Femur (tissue), 1 donor: Measurements from ENCODE around the gene ERCC4.
"Not testable (repeated sequence)": the region's sequence is repeated elsewhere in the genome, so short reads cannot be mapped to it uniquely, and the experiment has no call there.

Experiments
- DNase-seq: peaks from one replicate; pipeline ENCODE4 v3.0.0-alpha.2; 2017

Gene ERCC4

DNA sequence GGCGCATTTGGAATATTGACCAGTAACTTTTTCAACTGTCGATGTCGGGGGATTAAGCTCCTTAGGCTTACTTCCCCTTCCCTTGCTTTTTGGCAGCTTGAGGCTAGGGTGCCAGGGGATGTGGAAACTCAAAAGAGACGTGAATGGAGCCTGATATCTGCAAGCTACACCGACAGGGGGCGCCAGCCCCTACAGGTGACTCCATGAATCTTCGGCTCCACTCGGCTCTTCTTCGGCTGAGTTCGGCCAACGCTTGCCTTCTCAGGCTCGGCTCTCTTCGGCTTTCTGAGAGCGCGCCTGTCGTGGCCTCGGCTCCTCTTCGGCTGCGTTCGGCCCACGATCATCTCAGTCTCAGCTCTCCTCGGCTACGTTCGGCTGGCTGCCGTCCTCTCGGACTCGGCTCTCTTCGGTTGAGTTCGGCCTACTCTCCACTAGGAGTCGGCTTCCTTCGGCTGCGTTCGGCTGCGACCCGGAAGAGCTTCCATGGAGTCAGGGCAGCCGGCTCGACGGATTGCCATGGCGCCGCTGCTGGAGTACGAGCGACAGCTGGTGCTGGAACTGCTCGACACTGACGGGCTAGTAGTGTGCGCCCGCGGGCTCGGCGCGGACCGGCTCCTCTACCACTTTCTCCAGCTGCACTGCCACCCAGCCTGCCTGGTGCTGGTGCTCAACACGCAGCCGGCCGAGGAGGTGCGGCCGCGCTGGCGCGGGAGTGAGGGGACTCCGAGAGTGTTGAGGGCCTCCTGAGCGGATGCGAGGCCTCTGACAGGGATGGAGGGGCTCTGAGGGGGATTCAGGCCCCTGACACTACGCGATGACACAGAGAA lies at the start of gene ERCC4:
TSS of gene ERCC4 (plus strand) at position 472 of the 827 bp plus-strand sequence. CDS start at position 484, 12 bp downstream.
- DNase-seq: peak; percentile 100

- DNase-seq: peak; percentile 26
These were observed 46.0 kb upstream of the ERCC4 start for GRCh38 chr16:13873835-13874438.

- DNase-seq: no peak
These were observed 44.2 kb upstream of the ERCC4 start for GRCh38 chr16:13875614-13876284.

GRCh38 chr16:13883276-13883675 lies 36.7 kb upstream of the ERCC4 start:
- no peak for DNase-seq

DNA sequence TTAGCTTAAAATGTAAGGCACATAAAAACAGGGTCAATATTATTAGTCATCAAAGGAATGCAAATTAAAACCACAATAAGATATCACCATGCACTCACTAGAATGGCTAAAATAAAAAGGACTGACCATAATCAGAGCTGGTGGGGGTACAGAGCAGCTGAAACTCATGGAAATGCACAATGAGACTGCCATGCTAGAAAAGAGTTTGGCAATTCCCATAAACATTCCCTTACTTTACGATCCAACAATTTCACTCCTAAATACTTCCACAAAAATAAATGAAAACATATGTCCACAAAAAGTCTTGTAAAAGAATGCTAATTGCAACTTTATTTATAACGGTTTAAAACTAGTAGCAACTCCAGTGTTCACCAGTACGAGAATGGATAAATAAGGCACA lies 36.1 kb upstream of the ERCC4 start:
- DNase-seq: no peak

DNA sequence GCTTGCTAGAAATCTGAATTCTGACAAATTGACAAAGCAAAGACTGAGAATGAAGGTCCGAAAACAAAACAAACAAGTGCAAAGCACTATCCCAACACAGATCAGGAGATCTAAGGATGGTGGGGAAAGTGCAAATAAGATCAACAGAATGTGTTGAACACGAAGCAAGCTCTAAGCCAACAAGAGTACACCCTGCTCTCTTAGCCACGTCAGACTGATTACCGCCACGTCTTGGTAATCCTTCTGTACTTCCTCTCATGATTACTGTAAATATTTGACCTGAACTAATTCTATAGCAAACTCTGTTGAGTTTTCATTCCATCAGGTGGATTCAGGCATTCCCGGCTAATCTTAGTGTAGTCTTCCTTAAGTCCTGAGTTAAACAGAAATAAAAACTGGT lies 34.3 kb upstream of the ERCC4 start:
- DNase-seq: no peak

- no peak for DNase-seq
These were observed 33.3 kb upstream of the ERCC4 start for GRCh38 chr16:13886608-13887007.

DNA sequence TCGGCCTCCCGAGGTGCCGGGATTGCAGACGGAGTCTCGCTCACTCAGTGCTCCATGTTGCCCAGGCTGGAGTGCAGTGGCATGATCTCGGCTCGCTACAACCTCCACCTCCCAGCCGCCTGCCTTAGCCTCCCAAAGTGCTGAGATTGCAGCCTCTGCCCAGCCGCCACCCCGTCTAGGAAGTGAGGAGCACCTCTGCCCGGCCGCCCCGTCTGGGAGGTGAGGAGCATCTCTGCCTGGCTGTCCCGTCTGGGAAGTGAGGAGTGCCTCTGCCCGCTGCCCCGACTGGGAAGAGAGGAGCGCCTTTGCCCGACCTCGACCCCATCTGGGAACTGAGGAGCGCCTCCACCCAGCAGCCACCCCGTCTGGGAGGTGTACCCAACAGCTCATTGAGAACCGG lies 30.6 kb upstream of the ERCC4 start:
- DNase-seq: not testable (repeated sequence)

- DNase-seq: no peak
These were observed 27.7 kb upstream of the ERCC4 start for GRCh38 chr16:13892301-13892700.

DNA sequence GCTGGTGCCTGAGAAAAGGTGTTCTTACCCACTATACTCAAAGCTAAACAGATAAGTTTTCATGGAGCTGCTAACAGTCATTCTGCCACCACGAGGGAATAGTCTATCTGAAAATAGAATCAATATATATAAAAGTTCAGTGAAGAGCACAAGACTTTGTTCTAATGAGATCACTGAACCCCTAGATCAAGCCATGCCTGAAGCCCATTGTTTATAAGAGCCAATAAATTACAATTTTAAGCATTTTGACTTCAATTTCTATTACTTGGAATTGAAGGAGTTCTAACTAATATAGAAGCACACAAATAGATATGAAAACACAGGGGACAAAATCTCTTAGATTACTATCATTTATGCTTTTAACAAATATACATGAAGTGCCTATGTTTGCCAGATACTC lies 24.4 kb upstream of the ERCC4 start:
- no peak for DNase-seq

DNA sequence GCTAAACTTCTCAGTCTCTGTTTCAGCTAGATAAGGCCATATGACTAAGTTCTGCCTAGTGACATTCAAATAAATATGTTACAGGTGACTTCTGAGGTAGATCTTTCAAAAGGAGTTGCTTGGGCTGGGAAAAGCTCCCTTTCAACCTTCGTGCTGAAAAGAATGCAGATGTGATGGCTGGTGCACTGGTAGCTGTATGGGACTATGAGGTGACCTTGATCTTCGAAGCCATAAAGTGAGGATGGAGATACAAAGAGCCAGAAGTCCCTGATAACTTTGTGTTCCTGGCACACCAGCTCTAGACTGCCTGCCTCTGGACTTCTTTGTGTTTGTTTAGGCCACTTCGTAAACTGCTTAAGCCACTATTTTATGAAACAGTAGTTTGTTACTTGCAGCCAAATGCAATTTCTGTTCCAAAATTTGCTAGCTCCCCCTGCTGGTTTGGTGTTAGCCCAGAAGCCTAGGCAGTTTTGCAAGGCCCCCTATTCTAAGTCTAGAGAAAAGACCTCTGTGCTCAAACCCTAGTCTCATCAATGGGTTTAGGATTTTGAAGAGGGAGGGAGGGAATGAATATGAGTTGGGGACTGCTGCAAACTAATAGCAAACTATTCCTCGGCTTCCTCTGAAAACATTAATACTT lies 23.3 kb upstream of the ERCC4 start:
- no peak for DNase-seq

- no peak for DNase-seq
These were observed 22.1 kb upstream of the ERCC4 start for GRCh38 chr16:13897806-13898205.

GRCh38 chr16:13898233-13898632 lies 21.7 kb upstream of the ERCC4 start:
- no peak for DNase-seq

GRCh38 chr16:13902052-13902451 lies 17.9 kb upstream of the ERCC4 start:
- no peak for DNase-seq

GRCh38 chr16:13902677-13903076 lies 17.3 kb upstream of the ERCC4 start:
- DNase-seq: no peak

DNA sequence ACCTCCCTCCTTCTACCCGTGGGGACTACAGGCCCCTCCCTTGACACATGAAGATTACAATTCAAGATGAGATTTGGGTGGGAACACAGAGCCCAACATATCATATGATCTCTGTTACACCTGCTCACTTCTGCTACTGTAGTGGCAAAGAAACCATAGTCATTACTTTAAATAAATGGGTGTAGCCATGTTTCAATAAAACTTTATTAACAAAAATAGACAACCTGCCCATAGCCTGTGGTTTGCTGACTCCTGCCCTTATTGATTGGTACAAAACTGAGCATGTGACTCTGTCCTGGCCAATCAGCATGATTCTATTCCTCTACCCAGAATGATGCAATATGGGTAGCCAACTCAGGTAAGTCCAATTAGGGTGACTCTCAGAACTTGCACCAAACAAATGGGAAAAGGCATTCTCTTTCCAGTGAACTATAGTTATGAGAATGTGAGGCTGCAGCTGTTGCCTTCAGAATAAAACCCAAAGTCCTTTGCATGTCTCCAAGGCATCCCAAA lies 15.7 kb upstream of the ERCC4 start:
- no peak for DNase-seq

DNA sequence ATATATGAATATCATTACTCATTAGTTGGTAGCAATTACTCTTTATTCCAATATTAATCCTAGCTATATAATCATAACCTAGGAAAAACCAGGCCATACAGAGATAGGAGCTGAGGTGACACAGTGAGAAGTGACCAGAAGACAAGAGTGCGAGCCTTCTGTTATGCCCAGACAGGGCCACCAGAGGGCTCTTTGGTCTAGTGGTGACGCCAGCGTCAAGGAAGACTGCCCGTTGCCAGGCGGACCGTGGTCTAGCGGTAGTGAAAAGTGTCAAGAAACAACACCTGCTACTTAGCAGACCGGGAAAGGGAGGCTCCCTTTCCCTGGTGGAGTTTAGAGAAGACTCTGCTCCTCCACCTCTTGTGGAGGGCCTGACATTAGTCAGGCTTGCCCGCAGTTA lies 15.1 kb upstream of the ERCC4 start:
- not testable (repeated sequence) for DNase-seq

DNA sequence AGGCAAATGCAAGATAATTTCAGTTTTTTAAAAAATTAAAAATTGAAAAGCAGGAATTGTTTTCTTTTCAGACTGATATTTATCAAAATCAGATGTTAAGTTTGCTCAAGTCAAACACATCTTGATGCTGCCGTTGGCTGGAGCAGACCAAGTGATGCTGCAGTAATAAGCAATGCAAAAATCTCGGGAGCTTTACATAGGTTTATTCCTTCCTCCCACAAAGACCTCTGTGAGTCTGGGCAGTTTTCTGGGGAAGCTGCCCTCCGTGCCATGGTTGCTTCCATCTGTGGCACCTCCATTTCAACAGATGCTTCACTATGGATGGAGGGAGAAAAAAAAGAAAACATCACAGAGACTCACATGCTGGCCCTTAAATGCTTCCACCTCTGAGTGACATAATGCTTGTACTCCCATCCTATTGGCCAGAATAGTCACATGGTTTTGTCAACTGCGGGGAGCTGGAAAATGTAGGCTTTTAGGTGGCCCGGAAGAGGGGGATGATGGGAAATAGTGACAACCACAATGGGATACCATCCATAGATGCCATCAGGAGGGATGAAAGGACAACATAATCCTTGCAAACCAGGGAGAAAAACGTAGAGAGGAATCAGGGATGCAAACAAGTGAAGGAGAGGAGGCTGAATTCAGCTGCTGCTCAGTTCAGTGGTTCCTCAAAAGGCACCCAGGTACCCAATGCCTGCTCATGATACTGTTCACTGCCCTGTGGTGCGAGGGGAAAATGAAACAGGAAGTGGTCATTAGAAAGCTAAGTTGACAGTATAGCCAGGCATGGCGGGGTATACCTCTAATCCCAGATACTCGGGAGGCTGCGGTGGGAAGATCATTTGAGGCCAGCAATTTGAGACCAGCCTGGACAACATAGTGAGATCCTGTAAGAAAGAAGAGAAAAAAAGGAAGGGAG lies 13.5 kb upstream of the ERCC4 start:
- DNase-seq: no peak

GRCh38 chr16:13907431-13907830 lies 12.5 kb upstream of the ERCC4 start:
- no peak for DNase-seq

GRCh38 chr16:13909069-13909468 lies 10.9 kb upstream of the ERCC4 start:
- no peak for DNase-seq

DNA sequence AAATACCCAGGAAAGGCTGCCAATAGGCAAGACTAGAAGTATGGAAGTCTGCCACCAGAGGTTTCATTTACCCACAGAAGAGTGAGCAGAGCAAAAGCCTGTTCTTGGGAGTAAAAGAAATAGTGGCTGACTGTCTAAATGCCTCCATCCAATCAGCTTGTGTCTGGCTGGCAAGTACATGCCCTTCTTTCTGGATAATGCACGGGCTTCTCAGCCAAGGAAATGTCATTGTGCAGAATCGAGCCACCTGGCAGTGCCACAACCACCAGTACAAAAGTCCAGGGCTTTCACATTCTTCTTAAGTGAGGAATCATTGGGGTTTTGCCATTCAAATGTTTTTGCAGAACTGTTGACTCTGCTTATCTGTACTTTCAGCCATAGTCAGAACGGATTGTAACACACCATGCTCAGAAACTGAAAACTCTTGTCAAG lies 10.1 kb upstream of the ERCC4 start:
- DNase-seq: peak; percentile 69

DNA sequence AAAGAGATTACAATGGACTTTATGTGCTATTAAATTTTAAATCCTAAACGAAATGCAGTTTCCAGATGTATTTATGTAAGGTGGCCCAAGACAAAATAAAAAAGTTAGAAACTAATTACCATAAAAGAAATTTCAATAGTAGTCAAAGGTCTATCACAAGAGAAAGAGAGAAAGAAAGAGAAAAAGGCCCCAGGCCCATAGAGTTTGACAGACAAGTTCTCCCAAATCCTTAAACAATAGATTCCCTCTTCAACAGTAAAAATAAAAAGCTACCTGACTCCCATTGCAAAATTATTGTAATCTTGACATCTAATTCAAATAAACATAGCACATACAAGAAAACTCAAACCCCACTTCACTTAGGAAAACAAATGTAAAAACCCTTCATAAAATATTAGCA lies 8.6 kb upstream of the ERCC4 start:
- no peak for DNase-seq
